HFFc6 (cell line): ENCODE results near the gene HHIPL1. TPM values are rescaled to one million over a fixed set of nuclear protein-coding genes. Genes with fewer than 3 reads are reported as not detected.

Experiments used
- DNase-seq: peaks from one replicate; pipeline ENCODE4 v3.0.0-alpha.2; 2018
- H3K27ac Mint-ChIP-seq: 2 replicates; pipeline ENCODE4 v1.8.0; 2020; ENCODE audit warnings: mild to moderate bottlenecking, mixed read lengths
- H3K27me3 Mint-ChIP-seq: 2 replicates; pipeline ENCODE4 v1.8.0; 2021; ENCODE audit warnings: mild to moderate bottlenecking, moderate library complexity, mixed read lengths; ENCODE audit not compliant: insufficient read depth
- H3K36me3 Mint-ChIP-seq: 2 replicates; pipeline ENCODE4 v1.8.0; 2021; ENCODE audit warnings: low read depth, mixed read lengths
- H3K4me1 Mint-ChIP-seq: 2 replicates; pipeline ENCODE4 v1.8.0; 2020; ENCODE audit warnings: low read depth, mixed read lengths
- H3K4me3 Mint-ChIP-seq: 2 replicates; pipeline ENCODE4 v1.8.0; 2020; ENCODE audit warnings: mild to moderate bottlenecking, moderate library complexity, mixed read lengths
- H3K9me3 Mint-ChIP-seq: 2 replicates; pipeline ENCODE4 v1.8.0; 2020; ENCODE audit warnings: mild to moderate bottlenecking, mixed read lengths
- CTCF ChIP-seq: fragments of 200-600 bp; sonication (generic); IDR thresholded peaks from 2 replicates; pipeline ENCODE4 v1.5.0; 2021; ENCODE audit warnings: antibody characterized with exemption, mild to moderate bottlenecking
- total RNA-seq, 6 experiments: library from RNA; stranded (reverse); fragmentation: NEBNext Ultra II Directional; extraction: Animal tissue kit (Norgen Biotek cat#: 25700); gene quantifications; 2 replicates in 1 of 6; 3 replicates in 5 of 6; pipeline ENCODE4 v1.2.3, GENCODE V29; 2021

HHIPL1 gene
- total RNA-seq, 6 experiments from 2014 or later: 0.99 to 2.8 (median 1.3) TPM

- H3K27me3 Mint-ChIP-seq: peaks cover 14% of the 10 kb centered on the region
- DNase-seq: no peak
These were observed 72.7 kb downstream of the HHIPL1 start for GRCh38 chr14:99717682-99718013.

GRCh38 chr14:99718031-99718810 is 73.3 kb downstream of the HHIPL1 start:
- no peaks in the 10 kb centered on the region for H3K9me3 Mint-ChIP-seq
- H3K27ac Mint-ChIP-seq: no peak overlapping the region
- H3K4me3 Mint-ChIP-seq: no peak overlapping the region
- H3K27me3 Mint-ChIP-seq: peaks cover 17% of the 10 kb centered on the region
- DNase-seq: no peak
- TF ChIP-seq CTCF: no peak
- no peaks in the 10 kb centered on the region for H3K36me3 Mint-ChIP-seq
- no peaks in the 10 kb centered on the region for H3K4me1 Mint-ChIP-seq

More at GRCh38 chr14:99717682-99718013, 72.7 kb downstream of the HHIPL1 start:
- Mint-ChIP-seq H3K4me1 (no peaks in the 10 kb centered on the region), H3K27ac (no peak overlapping the region), H3K36me3 (peaks cover 2% of the 10 kb centered on the region; the same call in 1 of the 2 replicates), H3K9me3 (peaks cover 3% of the 10 kb centered on the region), H3K4me3 (no peak overlapping the region)
- no peak for TF ChIP-seq CTCF

- Mint-ChIP-seq H3K4me3 (no peak overlapping the region), H3K27ac (no peak overlapping the region), H3K27me3 (peaks cover 21% of the 10 kb centered on the region), H3K36me3 (no peaks in the 10 kb centered on the region), H3K4me1 (no peaks in the 10 kb centered on the region), H3K9me3 (no peaks in the 10 kb centered on the region)
- TF ChIP-seq CTCF: no peak
- DNase-seq: no peak
These were observed 73.9 kb downstream of the HHIPL1 start for GRCh38 chr14:99718811-99719192.

- H3K4me1 Mint-ChIP-seq: no peaks in the 10 kb centered on the region
- H3K4me3 Mint-ChIP-seq: no peak overlapping the region
- no peak overlapping the region for H3K27ac Mint-ChIP-seq
- H3K9me3 Mint-ChIP-seq: no peaks in the 10 kb centered on the region
- peaks cover 21% of the 10 kb centered on the region for H3K27me3 Mint-ChIP-seq
- H3K36me3 Mint-ChIP-seq: no peaks in the 10 kb centered on the region
- TF ChIP-seq CTCF: no peak
- no peak for DNase-seq
These were observed 76.2 kb downstream of the HHIPL1 start for GRCh38 chr14:99720941-99721791.

- no peaks in the 10 kb centered on the region for H3K36me3 Mint-ChIP-seq
- H3K4me3 Mint-ChIP-seq: no peak overlapping the region
- no peak for TF ChIP-seq CTCF
- no peaks in the 10 kb centered on the region for H3K9me3 Mint-ChIP-seq
- no peak overlapping the region for H3K27ac Mint-ChIP-seq
- no peaks in the 10 kb centered on the region for H3K4me1 Mint-ChIP-seq
- no peak for DNase-seq
- peaks cover 19% of the 10 kb centered on the region for H3K27me3 Mint-ChIP-seq
These were observed 77.0 kb downstream of the HHIPL1 start for GRCh38 chr14:99721792-99722516.
